Measurements from ENCODE around the gene GIPC1.

DNA sequence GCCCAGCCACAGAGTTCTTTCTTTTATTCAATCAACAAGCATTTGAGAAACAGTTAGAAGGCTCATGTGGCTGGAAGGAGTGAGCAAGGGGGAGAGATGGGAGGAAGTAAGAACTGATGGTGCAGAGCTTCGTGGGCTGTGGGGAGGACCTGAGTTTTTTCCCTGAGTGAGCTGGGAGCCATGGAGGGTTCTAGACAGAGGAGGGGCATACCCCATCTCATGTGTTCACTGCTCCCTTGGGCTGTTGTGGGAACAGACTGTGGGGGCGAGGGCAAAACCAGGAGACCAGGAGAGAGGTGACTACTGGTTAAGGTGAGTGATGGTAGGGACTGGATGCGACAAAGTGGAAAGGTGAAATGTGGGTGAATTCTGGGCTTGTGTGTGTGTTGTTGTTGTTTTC is 65.2 kb downstream of the GIPC1 start:
- TF ChIP-seq, protein P1, sequence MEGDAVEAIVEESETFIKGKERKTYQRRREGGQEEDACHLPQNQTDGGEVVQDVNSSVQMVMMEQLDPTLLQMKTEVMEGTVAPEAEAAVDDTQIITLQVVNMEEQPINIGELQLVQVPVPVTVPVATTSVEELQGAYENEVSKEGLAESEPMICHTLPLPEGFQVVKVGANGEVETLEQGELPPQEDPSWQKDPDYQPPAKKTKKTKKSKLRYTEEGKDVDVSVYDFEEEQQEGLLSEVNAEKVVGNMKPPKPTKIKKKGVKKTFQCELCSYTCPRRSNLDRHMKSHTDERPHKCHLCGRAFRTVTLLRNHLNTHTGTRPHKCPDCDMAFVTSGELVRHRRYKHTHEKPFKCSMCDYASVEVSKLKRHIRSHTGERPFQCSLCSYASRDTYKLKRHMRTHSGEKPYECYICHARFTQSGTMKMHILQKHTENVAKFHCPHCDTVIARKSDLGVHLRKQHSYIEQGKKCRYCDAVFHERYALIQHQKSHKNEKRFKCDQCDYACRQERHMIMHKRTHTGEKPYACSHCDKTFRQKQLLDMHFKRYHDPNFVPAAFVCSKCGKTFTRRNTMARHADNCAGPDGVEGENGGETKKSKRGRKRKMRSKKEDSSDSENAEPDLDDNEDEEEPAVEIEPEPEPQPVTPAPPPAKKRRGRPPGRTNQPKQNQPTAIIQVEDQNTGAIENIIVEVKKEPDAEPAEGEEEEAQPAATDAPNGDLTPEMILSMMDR (IDR thresholded peaks at IDR 0.05), result no peak
- no peak for TF ChIP-seq POLR2A (IDR thresholded peaks at IDR 0.05)

Measured in right lobe of liver (tissue), 4 donors.